HG02943 (cell line): ENCODE results near the gene TMEM219.

Experiments
- ATAC-seq: cut with Tn5 transposase; IDR thresholded peaks from one replicate; pipeline ENCODE4 v1.9.1; 2021; ENCODE audit warnings: mild to moderate bottlenecking, low read depth, moderate library complexity; ENCODE audit not compliant: unreplicated experiment

Gene TMEM219

GRCh38 chr16:29978564-29979270, 16.8 kb downstream of the TMEM219 start:
- ATAC-seq: no peak

- no peak for ATAC-seq
Measured at GRCh38 chr16:29982560-29983419, 20.9 kb downstream of the TMEM219 start.

GRCh38 chr16:29983420-29984136, 21.7 kb downstream of the TMEM219 start:
- ATAC-seq: no peak

GRCh38 chr16:29984137-29984763, 22.4 kb downstream of the TMEM219 start:
- ATAC-seq: no peak

- ATAC-seq: no peak
Measured at GRCh38 chr16:29984764-29985147, 22.9 kb downstream of the TMEM219 start.

- ATAC-seq: no peak
Measured at GRCh38 chr16:29985271-29985811, 23.5 kb downstream of the TMEM219 start.

- no peak for ATAC-seq
Measured at GRCh38 chr16:29986231-29986630, 24.4 kb downstream of the TMEM219 start.

- ATAC-seq: no peak
Measured at GRCh38 chr16:29986931-29987330, 25.1 kb downstream of the TMEM219 start.

GRCh38 chr16:29987371-29988085, 25.6 kb downstream of the TMEM219 start:
- ATAC-seq: no peak

GRCh38 chr16:29988346-29989075, 26.6 kb downstream of the TMEM219 start:
- ATAC-seq: no peak

- ATAC-seq: no peak
Measured at GRCh38 chr16:29989111-29989858, 27.4 kb downstream of the TMEM219 start.

- no peak for ATAC-seq
Measured at GRCh38 chr16:29990034-29990433, 28.2 kb downstream of the TMEM219 start.

GRCh38 chr16:29990883-29991570, 29.1 kb downstream of the TMEM219 start:
- ATAC-seq: no peak

GRCh38 chr16:29991571-29991904, 29.7 kb downstream of the TMEM219 start:
- no peak for ATAC-seq

GRCh38 chr16:29992344-29992967, 30.6 kb downstream of the TMEM219 start:
- no peak for ATAC-seq

GRCh38 chr16:29993191-29993902, 31.5 kb downstream of the TMEM219 start:
- ATAC-seq: no peak
